Activated T-cell treated with anti-CD3 and anti-CD28 coated beads, Interleukin-2, amount 50 U/mL, for 72 hours (primary cell): Measurements from ENCODE around the gene CFAP46. TPM values are rescaled to one million over a fixed set of nuclear protein-coding genes. Genes with fewer than 3 reads are reported as not detected.
A peak's percentile ranks its signal among the peaks of the same experiment; 100 is the strongest.

Experiments used
- ATAC-seq, 2 donors: fragments of 150-1000 bp; cut with Tn5 transposase; replicated peaks in 1 of 2; 2 replicates each; pipeline ENCODE4 v1.10.0; 2021; ENCODE audit warnings: moderate library complexity in 2 of 2, mild to moderate bottlenecking in 1 of 2
- DNase-seq, 2 donors: peaks; one replicate each; pipeline ENCODE4 v3.0.0; 2021 to 2022; ENCODE audit warnings: mixed read lengths in 1 of 2
- H3K27ac Mint-ChIP-seq: one replicate; pipeline ENCODE4 v1.8.0; 2022; ENCODE audit warnings: mild to moderate bottlenecking, moderate library complexity, mixed read lengths
- H3K27me3 Mint-ChIP-seq: one replicate; pipeline ENCODE4 v1.8.0; 2022; ENCODE audit warnings: low read depth, mixed read lengths
- H3K36me3 Mint-ChIP-seq, 2 donors: one replicate each; pipeline ENCODE4 v1.8.0; 2022; ENCODE audit warnings: mixed read lengths in 2 of 2, mild to moderate bottlenecking in 1 of 2; ENCODE audit not compliant: insufficient read depth in 2 of 2
- H3K4me1 Mint-ChIP-seq: one replicate; pipeline ENCODE4 v1.8.0; 2022; ENCODE audit warnings: low read depth, mixed read lengths
- H3K4me3 Mint-ChIP-seq, 2 donors: one replicate each; pipeline ENCODE4 v1.8.0; 2022; ENCODE audit warnings: mild to moderate bottlenecking in 2 of 2, mixed read lengths in 2 of 2, moderate library complexity in 2 of 2
- H3K9me3 Mint-ChIP-seq, 2 donors: one replicate each; pipeline ENCODE4 v1.8.0; 2022; ENCODE audit warnings: mixed read lengths in 2 of 2
- total RNA-seq, 2 donors: library from RNA; stranded (reverse); gene quantifications; one replicate each; pipeline ENCODE4 v1.2.3, GENCODE V29; 2022

The CFAP46 gene
- total RNA-seq = under 1 TPM; 0.16 to 0.26 TPM

- no peak within 1 kb of the TSS for H3K27ac Mint-ChIP-seq
Measured at GRCh38 chr10:132942101-132943057, at the start of gene CFAP46. Gene CFAP46 (minus strand): TSS chr10:132942570. CDS start chr10:132942484, 86 bp downstream.

GRCh38 chr10:132991706-132992432 lies 49.5 kb upstream of the CFAP46 start:
- DNase-seq (no peak), ATAC-seq (no peak)
- Mint-ChIP-seq H3K9me3 (no peaks in the 10 kb centered on the region), H3K4me3 (no peak overlapping the region), H3K27me3 (no peaks in the 10 kb centered on the region), H3K36me3 (no peaks in the 10 kb centered on the region), H3K27ac (no peak overlapping the region), H3K4me1 (no peaks in the 10 kb centered on the region)

More at GRCh38 chr10:132942101-132943057, at the start of gene CFAP46:
- H3K4me1 Mint-ChIP-seq = peaks cover 6% of the 10 kb centered on the region
- no peaks in the 10 kb centered on the region for H3K36me3 Mint-ChIP-seq
- peaks cover 60% of the 10 kb centered on the region for H3K27me3 Mint-ChIP-seq
- peak within 1 kb of the TSS; percentile 66 to 78 for H3K4me3 Mint-ChIP-seq
- ATAC-seq = peak; percentile 26 to 52
- peak; percentile 28 to 56 for DNase-seq
- no peaks in the 10 kb centered on the region for H3K9me3 Mint-ChIP-seq

- Mint-ChIP-seq H3K9me3 (no peaks in the 10 kb centered on the region), H3K4me3 (no peak overlapping the region), H3K4me1 (no peaks in the 10 kb centered on the region), H3K36me3 (no peaks in the 10 kb centered on the region), H3K27me3 (no peaks in the 10 kb centered on the region), H3K27ac (no peak overlapping the region)
- ATAC-seq = no peak
- no peak for DNase-seq
Measured at GRCh38 chr10:132990684-132991545, 48.5 kb upstream of the CFAP46 start.

DNA sequence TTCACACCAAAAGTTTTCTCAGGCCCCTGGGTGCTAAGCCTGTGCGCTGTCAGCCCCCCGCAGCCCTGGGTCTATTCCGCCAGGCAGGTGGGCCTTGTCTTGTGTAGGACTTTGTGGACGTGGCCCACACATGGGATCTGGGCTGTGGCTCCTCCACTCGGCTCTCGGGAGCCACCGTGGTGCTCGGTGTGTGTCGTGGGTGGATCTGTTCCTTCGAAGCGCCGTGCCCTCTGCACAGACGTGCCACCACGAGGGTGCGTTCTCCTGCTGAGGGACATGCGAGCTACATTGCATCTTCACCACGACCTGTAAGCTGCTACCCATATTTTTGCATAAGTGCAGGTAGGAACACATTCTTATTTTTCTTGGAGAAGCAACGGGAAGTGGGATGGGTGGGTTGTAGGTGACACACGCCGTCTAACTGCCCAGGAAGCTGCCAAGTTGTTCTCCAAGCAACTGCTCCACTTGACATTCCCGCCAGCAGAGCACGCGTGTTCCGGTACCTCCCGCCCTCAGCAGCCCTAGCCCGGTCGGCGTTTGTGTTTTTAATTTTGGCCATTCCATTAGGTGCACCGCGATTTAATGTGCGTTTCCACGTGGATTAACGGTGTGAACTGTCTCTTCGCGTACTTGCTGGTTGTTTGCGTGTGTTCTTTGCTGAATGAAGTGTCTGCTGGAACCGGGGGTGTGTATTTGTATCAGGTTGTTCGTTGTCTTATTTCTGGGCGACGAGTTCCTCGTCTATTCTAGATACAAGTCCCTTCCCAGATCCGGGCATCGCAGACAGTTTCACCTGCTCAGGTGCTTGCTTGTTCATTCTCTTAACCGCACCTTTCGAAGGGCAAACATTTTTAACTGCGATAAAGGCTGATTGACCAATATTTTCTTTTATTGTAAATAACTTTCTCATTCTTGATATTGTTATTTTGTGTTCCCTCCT lies 47.4 kb upstream of the CFAP46 start:
- no peak overlapping the region for H3K27ac Mint-ChIP-seq
- DNase-seq = no peak
- no peaks in the 10 kb centered on the region for H3K9me3 Mint-ChIP-seq
- no peaks in the 10 kb centered on the region for H3K36me3 Mint-ChIP-seq
- no peaks in the 10 kb centered on the region for H3K4me1 Mint-ChIP-seq
- no peaks in the 10 kb centered on the region for H3K27me3 Mint-ChIP-seq
- ATAC-seq = no peak
- no peak overlapping the region for H3K4me3 Mint-ChIP-seq

GRCh38 chr10:132988988-132989387 lies 46.6 kb upstream of the CFAP46 start:
- Mint-ChIP-seq H3K27ac (no peak overlapping the region), H3K4me3 (no peak overlapping the region), H3K4me1 (no peaks in the 10 kb centered on the region), H3K9me3 (no peaks in the 10 kb centered on the region), H3K27me3 (no peaks in the 10 kb centered on the region), H3K36me3 (no peaks in the 10 kb centered on the region)
- DNase-seq (no peak), ATAC-seq (no peak)

DNA sequence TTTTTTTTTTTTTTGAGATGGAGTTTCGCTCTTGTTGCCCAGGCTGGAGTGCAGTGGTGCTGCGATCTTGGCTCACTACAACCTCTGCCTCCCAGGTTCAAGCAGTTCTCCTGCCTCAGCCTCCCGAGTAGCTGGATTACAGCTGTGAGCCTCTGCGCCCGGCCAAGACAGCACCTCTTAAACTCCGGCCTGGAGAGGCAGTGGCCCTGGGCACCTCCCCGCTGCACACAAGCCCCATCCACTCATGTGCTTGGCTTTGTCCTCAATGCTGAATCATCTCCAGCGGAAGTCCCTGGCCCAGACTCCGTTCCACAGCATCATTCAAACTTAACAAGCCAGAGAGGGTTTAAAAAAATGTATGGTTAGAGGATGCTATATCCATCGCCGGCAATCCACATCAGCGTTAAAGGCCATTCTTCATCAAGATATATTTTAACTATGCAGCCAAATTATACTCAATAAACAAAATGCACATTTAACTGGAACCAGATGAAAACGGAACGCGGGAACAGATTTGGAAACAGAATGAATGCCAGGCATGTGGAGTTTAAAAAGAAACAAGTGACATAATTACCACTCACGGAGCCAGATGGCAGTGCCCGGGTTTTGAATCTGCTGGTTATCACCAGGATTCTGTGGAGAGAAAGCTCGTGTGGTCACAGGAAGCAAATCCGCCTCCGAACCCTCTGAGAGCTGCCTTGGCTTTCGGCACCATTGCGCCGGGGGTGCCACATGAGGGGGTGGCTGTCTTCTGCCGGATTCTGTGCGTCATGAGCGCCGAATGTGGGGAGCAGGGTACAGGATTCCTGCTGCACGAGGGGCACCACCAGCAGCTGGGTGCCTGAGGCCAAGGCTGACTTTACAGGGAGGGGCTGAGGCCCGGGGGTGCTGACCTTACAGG lies 45.6 kb upstream of the CFAP46 start:
- DNase-seq (no peak), ATAC-seq (no peak)
- H3K27me3 Mint-ChIP-seq = no peaks in the 10 kb centered on the region
- H3K9me3 Mint-ChIP-seq = no peaks in the 10 kb centered on the region
- H3K36me3 Mint-ChIP-seq = no peaks in the 10 kb centered on the region
- no peak overlapping the region for H3K27ac Mint-ChIP-seq
- H3K4me1 Mint-ChIP-seq = no peaks in the 10 kb centered on the region
- H3K4me3 Mint-ChIP-seq = no peak overlapping the region

GRCh38 chr10:132986978-132987377 lies 44.6 kb upstream of the CFAP46 start:
- no peaks in the 10 kb centered on the region for H3K27me3 Mint-ChIP-seq
- H3K4me1 Mint-ChIP-seq = no peaks in the 10 kb centered on the region
- H3K9me3 Mint-ChIP-seq = no peaks in the 10 kb centered on the region
- H3K4me3 Mint-ChIP-seq = no peak overlapping the region
- H3K36me3 Mint-ChIP-seq = no peaks in the 10 kb centered on the region
- no peak for ATAC-seq
- no peak overlapping the region for H3K27ac Mint-ChIP-seq
- DNase-seq = no peak

GRCh38 chr10:132986576-132986975 lies 44.2 kb upstream of the CFAP46 start:
- Mint-ChIP-seq H3K9me3 (no peaks in the 10 kb centered on the region), H3K4me3 (no peak overlapping the region), H3K27ac (no peak overlapping the region), H3K36me3 (no peaks in the 10 kb centered on the region), H3K27me3 (no peaks in the 10 kb centered on the region), H3K4me1 (no peaks in the 10 kb centered on the region)
- ATAC-seq (no peak), DNase-seq (no peak)

DNA sequence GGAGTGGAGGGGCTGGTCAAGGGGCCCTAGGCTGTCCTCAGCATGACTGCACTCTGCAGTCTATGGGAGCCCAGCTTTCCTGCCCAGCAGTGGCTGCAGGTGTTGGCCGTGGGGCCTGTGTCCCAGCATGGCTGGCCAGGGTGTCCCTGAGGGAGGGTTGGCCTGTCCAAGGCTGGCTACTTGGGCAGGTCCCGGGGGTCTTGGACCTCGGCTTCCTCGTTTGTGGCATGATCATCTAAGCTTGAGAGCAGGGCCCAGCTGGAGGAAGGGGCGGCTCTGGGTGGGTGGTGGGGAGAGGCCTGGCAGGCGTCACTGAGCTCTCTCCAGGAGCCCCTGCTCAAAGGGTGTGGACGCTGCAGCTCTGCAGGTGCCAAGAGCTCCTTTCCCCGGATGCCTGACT lies 43.7 kb upstream of the CFAP46 start:
- H3K4me1 Mint-ChIP-seq = no peaks in the 10 kb centered on the region
- no peaks in the 10 kb centered on the region for H3K27me3 Mint-ChIP-seq
- no peaks in the 10 kb centered on the region for H3K9me3 Mint-ChIP-seq
- no peaks in the 10 kb centered on the region for H3K36me3 Mint-ChIP-seq
- H3K4me3 Mint-ChIP-seq = no peak overlapping the region
- no peak overlapping the region for H3K27ac Mint-ChIP-seq
- DNase-seq (no peak), ATAC-seq (no peak)

DNA sequence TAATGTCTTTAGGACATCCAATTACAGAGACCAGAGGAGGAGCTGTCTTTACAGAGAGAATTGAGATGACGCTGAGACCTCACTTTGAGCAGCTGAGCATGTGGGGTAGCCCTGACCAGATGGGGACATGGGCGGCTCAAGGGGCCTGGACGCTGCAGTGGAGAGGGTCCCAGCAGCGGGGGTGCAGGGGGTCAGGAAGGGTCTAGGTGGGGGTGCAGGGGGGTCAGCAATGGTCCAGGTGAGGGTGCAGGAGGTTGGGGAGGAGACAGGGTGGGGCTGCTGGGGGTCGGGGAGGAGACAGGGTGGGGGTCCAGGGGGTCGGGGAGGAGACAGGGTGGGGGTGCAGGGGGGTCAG lies 43.2 kb upstream of the CFAP46 start:
- H3K36me3 Mint-ChIP-seq = no peaks in the 10 kb centered on the region
- H3K9me3 Mint-ChIP-seq = no peaks in the 10 kb centered on the region
- no peaks in the 10 kb centered on the region for H3K27me3 Mint-ChIP-seq
- no peak overlapping the region for H3K4me3 Mint-ChIP-seq
- DNase-seq = no peak
- H3K27ac Mint-ChIP-seq = no peak overlapping the region
- H3K4me1 Mint-ChIP-seq = no peaks in the 10 kb centered on the region
- ATAC-seq = no peak

DNA sequence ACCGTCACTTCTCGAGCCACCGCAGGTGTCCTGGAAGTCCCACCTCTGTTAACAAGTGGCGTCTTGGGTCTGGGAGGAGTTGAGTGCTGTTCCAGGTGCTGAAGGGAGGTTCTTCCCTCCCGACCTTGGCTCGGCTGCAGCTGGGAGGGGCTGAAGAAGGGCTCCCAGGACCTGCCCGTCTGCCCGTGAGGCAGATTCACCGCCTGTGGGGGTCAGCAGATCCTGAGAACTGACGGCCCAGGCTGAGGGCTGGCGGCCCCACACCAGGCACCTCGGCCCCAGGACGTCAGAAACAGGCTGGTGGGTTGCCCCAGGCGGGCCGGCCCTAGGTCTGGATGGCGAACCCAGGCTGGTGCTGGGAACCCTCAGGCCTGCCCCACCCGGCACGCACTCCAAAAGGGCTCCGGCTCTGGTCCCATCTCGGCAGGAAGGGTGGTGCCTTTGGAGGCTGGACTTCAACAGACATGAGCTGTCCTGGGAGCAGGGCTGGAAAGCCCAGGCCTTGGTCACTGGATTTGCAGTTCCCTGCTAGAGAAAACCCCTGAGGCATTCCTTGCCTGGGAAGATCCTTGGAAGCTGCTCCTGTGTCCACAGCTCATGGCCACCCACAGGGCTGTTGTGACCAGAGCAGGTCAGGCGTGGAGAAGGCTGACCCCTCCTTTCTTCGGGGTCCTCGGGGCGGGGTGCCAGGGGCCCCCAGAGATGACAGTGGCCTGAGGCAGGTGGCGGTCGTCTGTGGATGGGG lies 42.6 kb upstream of the CFAP46 start:
- H3K9me3 Mint-ChIP-seq = no peaks in the 10 kb centered on the region
- no peak overlapping the region for H3K27ac Mint-ChIP-seq
- no peak for ATAC-seq
- no peaks in the 10 kb centered on the region for H3K4me1 Mint-ChIP-seq
- no peak for DNase-seq
- H3K36me3 Mint-ChIP-seq = no peaks in the 10 kb centered on the region
- no peak overlapping the region for H3K4me3 Mint-ChIP-seq
- H3K27me3 Mint-ChIP-seq = no peaks in the 10 kb centered on the region
